Stimulated activated naive CD4-positive, alpha-beta T cell (primary cell): ENCODE data around the gene ARHGAP24.

ENCODE experiments used
- DNase-seq, 6 experiments: peaks; one replicate each; lab custom pipeline; 2025; lab: John Stamatoyannopoulos, UW

The ARHGAP24 gene

GRCh38 chr4:85580489-85580888 lies 105.5 kb downstream of the ARHGAP24 start:
- DNase-seq, result no peak

- no peak for DNase-seq
Observed at GRCh38 chr4:85587952-85588351, 113.0 kb downstream of the ARHGAP24 start.

GRCh38 chr4:85591406-85592098 lies 116.6 kb downstream of the ARHGAP24 start:
- DNase-seq, result no peak

GRCh38 chr4:85595098-85595775 lies 120.3 kb downstream of the ARHGAP24 start:
- DNase-seq, result no peak

GRCh38 chr4:85595796-85596559 lies 121.0 kb downstream of the ARHGAP24 start:
- DNase-seq, result no peak

- DNase-seq, result no peak
Observed at GRCh38 chr4:85598936-85599335, 124.0 kb downstream of the ARHGAP24 start.

- DNase-seq, result no peak
Observed at GRCh38 chr4:85600501-85600900, 125.6 kb downstream of the ARHGAP24 start.

GRCh38 chr4:85603437-85604336 lies 128.7 kb downstream of the ARHGAP24 start:
- no peak for DNase-seq

- DNase-seq, result no peak
Observed at GRCh38 chr4:85606505-85606904, 131.6 kb downstream of the ARHGAP24 start.

GRCh38 chr4:85607624-85608023 lies 132.7 kb downstream of the ARHGAP24 start:
- DNase-seq, result no peak

- DNase-seq, result no peak
Observed at GRCh38 chr4:85610450-85610849, 135.5 kb downstream of the ARHGAP24 start.

- no peak for DNase-seq
Observed at GRCh38 chr4:85611661-85612060, 136.7 kb downstream of the ARHGAP24 start.

- no peak for DNase-seq
Observed at GRCh38 chr4:85613901-85614300, 139.0 kb downstream of the ARHGAP24 start.

- no peak for DNase-seq
Observed at GRCh38 chr4:85615952-85616351, 141.0 kb downstream of the ARHGAP24 start.

GRCh38 chr4:85617202-85617601 lies 142.3 kb downstream of the ARHGAP24 start:
- DNase-seq, result no peak

GRCh38 chr4:85632981-85633380 lies 158.0 kb downstream of the ARHGAP24 start:
- DNase-seq, result no peak

GRCh38 chr4:85637778-85638177 lies 162.8 kb downstream of the ARHGAP24 start:
- DNase-seq, result no peak

- DNase-seq, result no peak
Observed at GRCh38 chr4:85639946-85640345, 165.0 kb downstream of the ARHGAP24 start.

- DNase-seq, result no peak
Observed at GRCh38 chr4:85642356-85643100, 167.6 kb downstream of the ARHGAP24 start.

GRCh38 chr4:85644061-85644460 lies 169.1 kb downstream of the ARHGAP24 start:
- DNase-seq, result no peak

- DNase-seq, result no peak
Observed at GRCh38 chr4:85650908-85651307, 176.0 kb downstream of the ARHGAP24 start.
